Measurements from ENCODE around the gene PPP2R2B.

PPP2R2B gene

DNA sequence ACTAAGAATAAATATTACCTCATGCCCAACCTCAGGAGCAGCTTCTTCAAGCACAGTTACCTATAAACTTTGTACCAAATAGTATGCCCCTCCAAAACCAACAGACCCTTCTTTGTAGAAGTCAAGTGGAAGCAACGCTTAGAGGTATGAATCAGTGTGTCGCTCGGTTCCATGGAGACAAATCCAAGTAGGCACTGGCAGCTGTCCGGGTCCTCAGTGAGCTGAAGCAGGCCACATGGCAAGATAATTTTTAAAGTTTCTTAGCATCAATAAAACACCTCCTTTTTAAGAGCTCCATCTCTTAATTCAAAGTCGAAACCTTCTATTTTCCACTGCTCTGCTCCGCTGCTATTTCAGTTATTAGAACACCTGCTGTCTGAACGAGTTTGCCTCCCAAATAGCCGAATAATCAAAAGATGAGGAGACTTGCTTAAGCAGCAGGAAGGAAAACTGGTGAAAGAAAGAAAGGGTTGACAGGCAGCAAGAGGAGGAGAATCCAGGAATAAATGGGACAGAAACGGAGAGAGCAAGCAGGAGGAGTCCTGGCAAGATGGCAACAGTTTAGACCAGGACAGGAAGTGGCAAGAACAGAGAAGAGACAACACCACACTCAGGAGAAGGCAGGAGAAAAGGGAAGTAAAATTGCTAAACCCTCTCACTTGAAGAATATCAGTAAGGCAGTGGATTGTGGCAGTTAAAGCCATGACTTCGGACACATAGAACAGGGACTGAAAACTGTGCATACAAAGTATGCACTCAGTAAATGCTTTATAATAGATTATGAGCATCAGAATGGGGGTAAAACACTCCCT lies 65.0 kb downstream of the PPP2R2B start:
- Histone ChIP-seq H3K4me1 (ENCODE audit: control insufficient read depth in 5 of 5, insufficient read depth in 5 of 5, low read length in 5 of 5) (no peaks in the 10 kb centered on the region), H3K9ac (ENCODE audit: low read length in 5 of 5) (no peak overlapping the region), H3K27ac (ENCODE audit: low read depth, low read length) (no peak overlapping the region)

DNA sequence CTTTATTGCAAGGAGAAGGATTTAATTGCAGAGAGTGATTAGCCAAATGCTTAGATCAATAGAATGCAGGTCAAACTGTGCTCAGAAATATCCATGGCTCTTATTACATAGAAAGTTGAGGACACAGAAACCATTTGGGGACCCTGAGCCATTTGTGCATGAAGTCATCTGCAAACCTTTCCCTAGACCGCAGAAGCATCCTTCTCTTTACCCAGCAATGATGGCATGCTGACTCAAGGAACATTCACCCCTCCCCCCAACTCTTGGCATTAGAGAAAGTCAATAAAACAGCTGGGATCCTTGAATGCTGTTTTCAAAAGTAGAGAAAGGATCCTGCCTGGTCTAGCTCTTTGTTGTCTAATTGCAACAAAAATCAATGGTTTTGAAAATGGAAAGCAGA lies 73.5 kb downstream of the PPP2R2B start:
- H3K36me3 ChIP-seq (ENCODE audit: control insufficient read depth in 5 of 5, insufficient read depth in 5 of 5, low read length in 5 of 5), result no peaks in the 10 kb centered on the region
- no peak overlapping the region for H3K27ac ChIP-seq (ENCODE audit: low read depth, low read length)
- H3K4me1 ChIP-seq (ENCODE audit: control insufficient read depth in 5 of 5, insufficient read depth in 5 of 5, low read length in 5 of 5), result no peaks in the 10 kb centered on the region
- no peak overlapping the region for H3K9ac ChIP-seq (ENCODE audit: low read length in 5 of 5)
- H3K9me3 ChIP-seq (ENCODE audit: control insufficient read depth in 5 of 5, low read length in 5 of 5), result no peaks in the 10 kb centered on the region
- no peak overlapping the region for H3K4me3 ChIP-seq (ENCODE audit: low read depth in 1 of 5, low read length in 5 of 5)
- H3K27me3 ChIP-seq (ENCODE audit: control insufficient read depth in 5 of 5, insufficient read depth in 4 of 5, low read length in 5 of 5), result no peaks in the 10 kb centered on the region

More for the DNA sequence above, 65.0 kb downstream of the PPP2R2B start:
- Histone ChIP-seq H3K9me3 (ENCODE audit: control insufficient read depth in 5 of 5, low read length in 5 of 5) (no peaks in the 10 kb centered on the region), H3K4me3 (ENCODE audit: low read depth in 1 of 5, low read length in 5 of 5) (no peak overlapping the region), H3K27me3 (ENCODE audit: control insufficient read depth in 5 of 5, insufficient read depth in 4 of 5, low read length in 5 of 5) (no peaks in the 10 kb centered on the region), H3K36me3 (ENCODE audit: control insufficient read depth in 5 of 5, insufficient read depth in 5 of 5, low read length in 5 of 5) (no peaks in the 10 kb centered on the region)

DNA sequence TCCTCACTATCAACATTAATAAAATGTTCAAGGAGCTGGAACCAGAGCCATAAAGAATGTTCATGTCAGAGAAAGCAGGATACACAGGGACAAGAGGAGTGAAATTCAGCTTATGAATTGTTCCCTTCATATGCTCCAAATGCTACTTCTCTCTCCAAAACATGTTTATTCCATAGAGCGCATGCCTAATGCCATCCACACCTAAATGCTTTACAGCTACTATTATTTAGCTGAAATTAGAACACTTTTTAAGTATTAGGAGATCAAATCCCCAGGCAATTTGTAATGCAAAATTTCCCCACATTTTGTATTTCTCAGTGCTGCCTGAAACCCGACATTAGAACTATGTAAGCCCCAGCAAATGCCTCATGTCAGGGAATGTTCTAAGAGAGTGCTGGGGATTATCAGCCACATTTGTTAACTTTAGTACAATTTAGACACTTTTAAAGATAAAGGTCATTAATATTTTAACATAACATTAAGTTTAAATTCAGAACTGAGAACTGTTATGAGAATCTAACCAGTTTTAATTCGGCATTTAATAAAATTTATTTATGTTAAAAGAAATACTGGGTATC lies 75.5 kb downstream of the PPP2R2B start:
- no peak overlapping the region for H3K4me3 ChIP-seq (ENCODE audit: low read depth in 1 of 5, low read length in 5 of 5)
- H3K4me1 ChIP-seq (ENCODE audit: control insufficient read depth in 5 of 5, insufficient read depth in 5 of 5, low read length in 5 of 5), result no peaks in the 10 kb centered on the region
- no peaks in the 10 kb centered on the region for H3K9me3 ChIP-seq (ENCODE audit: control insufficient read depth in 5 of 5, low read length in 5 of 5)
- no peak overlapping the region for H3K27ac ChIP-seq (ENCODE audit: low read depth, low read length)
- no peaks in the 10 kb centered on the region for H3K36me3 ChIP-seq (ENCODE audit: control insufficient read depth in 5 of 5, insufficient read depth in 5 of 5, low read length in 5 of 5)
- H3K27me3 ChIP-seq (ENCODE audit: control insufficient read depth in 5 of 5, insufficient read depth in 4 of 5, low read length in 5 of 5), result no peaks in the 10 kb centered on the region
- H3K9ac ChIP-seq (ENCODE audit: low read length in 5 of 5), result no peak overlapping the region

DNA sequence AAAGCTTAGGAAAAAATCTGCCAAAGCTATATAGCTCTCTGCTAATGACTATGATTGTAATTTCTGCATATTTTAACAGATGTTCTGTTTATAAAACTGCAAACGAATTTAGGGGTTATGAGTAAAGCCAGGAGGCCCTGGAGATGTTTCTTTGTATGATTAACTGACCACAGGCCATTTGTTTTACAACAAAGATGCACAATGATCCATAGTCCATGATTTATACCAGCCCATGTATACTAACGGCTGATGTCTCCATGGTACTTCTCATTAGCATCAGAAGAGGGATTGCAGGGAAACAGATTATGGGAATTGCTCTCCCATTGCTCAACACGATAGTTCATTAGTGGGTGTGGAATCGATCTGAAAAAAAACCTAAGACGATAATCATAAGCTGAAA lies 78.9 kb downstream of the PPP2R2B start:
- no peaks in the 10 kb centered on the region for H3K36me3 ChIP-seq (ENCODE audit: control insufficient read depth in 5 of 5, insufficient read depth in 5 of 5, low read length in 5 of 5)
- peaks cover 0 to 2% (median 0%) of the 10 kb centered on the region in 5 donors for H3K4me1 ChIP-seq (ENCODE audit: control insufficient read depth in 5 of 5, insufficient read depth in 5 of 5, low read length in 5 of 5)
- H3K9ac ChIP-seq (ENCODE audit: low read length in 5 of 5), result no peak overlapping the region
- no peaks in the 10 kb centered on the region for H3K27me3 ChIP-seq (ENCODE audit: control insufficient read depth in 5 of 5, insufficient read depth in 4 of 5, low read length in 5 of 5)
- H3K4me3 ChIP-seq (ENCODE audit: low read depth in 1 of 5, low read length in 5 of 5), result no peak overlapping the region
- H3K9me3 ChIP-seq (ENCODE audit: control insufficient read depth in 5 of 5, low read length in 5 of 5), result no peaks in the 10 kb centered on the region
- no peak overlapping the region for H3K27ac ChIP-seq (ENCODE audit: low read depth, low read length)

DNA sequence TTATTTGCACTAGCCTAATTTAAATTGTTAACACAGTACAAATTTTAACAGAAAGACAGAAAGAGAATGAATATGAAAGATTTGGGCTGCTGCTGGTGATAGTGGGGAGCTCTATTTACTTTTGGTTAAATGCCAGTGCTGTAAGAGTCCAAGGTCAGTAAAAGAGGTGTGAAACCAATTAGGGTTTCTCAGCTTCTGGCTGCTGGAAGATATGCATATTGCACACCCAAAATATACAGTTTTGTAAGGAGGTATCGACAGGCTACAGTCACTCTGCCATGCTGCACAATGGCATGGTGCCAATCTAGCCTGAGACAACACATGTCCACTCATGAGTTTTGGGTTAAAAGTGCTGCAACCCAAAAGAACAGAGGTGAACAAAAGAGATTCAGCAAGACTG lies 79.3 kb downstream of the PPP2R2B start:
- no peak overlapping the region for H3K27ac ChIP-seq (ENCODE audit: low read depth, low read length)
- no peaks in the 10 kb centered on the region for H3K27me3 ChIP-seq (ENCODE audit: control insufficient read depth in 5 of 5, insufficient read depth in 4 of 5, low read length in 5 of 5)
- no peaks in the 10 kb centered on the region for H3K36me3 ChIP-seq (ENCODE audit: control insufficient read depth in 5 of 5, insufficient read depth in 5 of 5, low read length in 5 of 5)
- peaks cover 0 to 2% (median 0%) of the 10 kb centered on the region in 5 donors for H3K4me1 ChIP-seq (ENCODE audit: control insufficient read depth in 5 of 5, insufficient read depth in 5 of 5, low read length in 5 of 5)
- no peak overlapping the region for H3K4me3 ChIP-seq (ENCODE audit: low read depth in 1 of 5, low read length in 5 of 5)
- H3K9me3 ChIP-seq (ENCODE audit: control insufficient read depth in 5 of 5, low read length in 5 of 5), result no peaks in the 10 kb centered on the region
- no peak overlapping the region for H3K9ac ChIP-seq (ENCODE audit: low read length in 5 of 5)

DNA sequence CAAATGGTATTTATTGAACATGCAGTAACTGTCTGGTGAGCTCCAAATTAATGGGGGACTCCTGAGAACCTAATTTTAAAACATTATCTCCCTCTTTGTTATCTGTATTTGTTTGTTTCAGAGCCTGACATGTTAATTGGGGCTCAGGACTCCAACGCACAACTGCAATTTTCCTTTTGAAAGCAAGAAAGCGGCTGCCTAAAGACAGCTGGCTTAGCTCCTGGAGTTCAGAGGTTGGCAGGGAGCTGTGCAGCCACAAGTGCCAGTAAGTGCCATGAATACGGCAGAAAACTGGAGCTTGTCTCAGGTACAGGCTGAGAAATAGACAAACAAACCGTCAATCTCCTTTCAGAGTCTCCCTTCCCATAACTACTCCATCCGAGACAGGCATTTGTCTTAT lies 80.9 kb downstream of the PPP2R2B start:
- Histone ChIP-seq H3K9ac (ENCODE audit: low read length in 5 of 5) (no peak overlapping the region), H3K36me3 (ENCODE audit: control insufficient read depth in 5 of 5, insufficient read depth in 5 of 5, low read length in 5 of 5) (no peaks in the 10 kb centered on the region), H3K27ac (ENCODE audit: low read depth, low read length) (no peak overlapping the region), H3K27me3 (ENCODE audit: control insufficient read depth in 5 of 5, insufficient read depth in 4 of 5, low read length in 5 of 5) (no peaks in the 10 kb centered on the region), H3K4me3 (ENCODE audit: low read depth in 1 of 5, low read length in 5 of 5) (no peak overlapping the region), H3K4me1 (ENCODE audit: control insufficient read depth in 5 of 5, insufficient read depth in 5 of 5, low read length in 5 of 5) (peaks cover 0 to 2% (median 0%) of the 10 kb centered on the region in 5 donors), H3K9me3 (ENCODE audit: control insufficient read depth in 5 of 5, low read length in 5 of 5) (no peaks in the 10 kb centered on the region)

DNA sequence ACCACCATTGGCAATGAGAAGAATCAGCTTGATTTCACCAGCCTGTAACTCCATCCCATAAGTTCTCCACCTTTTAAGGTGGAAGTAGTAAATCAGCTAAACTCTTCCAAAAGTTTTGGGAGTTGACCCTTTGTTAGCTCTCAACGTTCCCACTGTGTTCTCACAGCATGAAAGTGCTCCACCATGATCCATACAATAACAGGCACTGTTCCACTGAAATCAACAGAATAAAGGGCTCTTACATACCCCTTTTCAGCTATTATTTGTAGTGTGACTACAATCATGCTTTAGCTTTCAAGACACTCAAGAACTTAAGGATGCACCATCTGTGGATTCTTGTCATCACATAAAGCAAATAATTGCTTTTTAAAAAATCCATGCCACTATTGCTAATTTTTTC lies 81.6 kb downstream of the PPP2R2B start:
- Histone ChIP-seq H3K9me3 (ENCODE audit: control insufficient read depth in 5 of 5, low read length in 5 of 5) (no peaks in the 10 kb centered on the region), H3K36me3 (ENCODE audit: control insufficient read depth in 5 of 5, insufficient read depth in 5 of 5, low read length in 5 of 5) (no peaks in the 10 kb centered on the region), H3K4me3 (ENCODE audit: low read depth in 1 of 5, low read length in 5 of 5) (no peak overlapping the region), H3K27me3 (ENCODE audit: control insufficient read depth in 5 of 5, insufficient read depth in 4 of 5, low read length in 5 of 5) (no peaks in the 10 kb centered on the region), H3K4me1 (ENCODE audit: control insufficient read depth in 5 of 5, insufficient read depth in 5 of 5, low read length in 5 of 5) (peaks cover 0 to 2% (median 0%) of the 10 kb centered on the region in 5 donors), H3K27ac (ENCODE audit: low read depth, low read length) (no peak overlapping the region), H3K9ac (ENCODE audit: low read length in 5 of 5) (no peak overlapping the region)

DNA sequence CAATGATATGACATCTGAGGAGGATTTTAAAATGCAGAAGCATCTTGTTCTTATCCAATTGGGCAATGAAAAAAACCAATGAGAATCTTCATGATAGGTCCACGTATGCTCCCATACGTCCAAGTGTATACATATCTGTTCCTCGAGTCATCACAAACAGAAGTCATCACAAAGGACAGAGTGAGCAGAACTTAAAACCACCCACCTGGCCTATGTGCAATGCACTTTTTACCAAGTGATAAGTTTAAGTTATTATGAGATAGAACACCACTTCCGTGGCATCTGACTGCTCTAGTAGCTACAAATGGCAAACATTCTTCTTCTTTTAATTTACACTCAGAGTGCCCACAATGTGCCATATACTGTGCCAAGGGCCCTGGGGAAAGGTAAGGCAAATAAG lies 82.4 kb downstream of the PPP2R2B start:
- Histone ChIP-seq H3K9me3 (ENCODE audit: control insufficient read depth in 5 of 5, low read length in 5 of 5) (no peaks in the 10 kb centered on the region), H3K36me3 (ENCODE audit: control insufficient read depth in 5 of 5, insufficient read depth in 5 of 5, low read length in 5 of 5) (no peaks in the 10 kb centered on the region), H3K4me1 (ENCODE audit: control insufficient read depth in 5 of 5, insufficient read depth in 5 of 5, low read length in 5 of 5) (peaks cover 0 to 2% (median 0%) of the 10 kb centered on the region in 5 donors), H3K9ac (ENCODE audit: low read length in 5 of 5) (no peak overlapping the region), H3K27ac (ENCODE audit: low read depth, low read length) (no peak overlapping the region), H3K4me3 (ENCODE audit: low read depth in 1 of 5, low read length in 5 of 5) (no peak overlapping the region), H3K27me3 (ENCODE audit: control insufficient read depth in 5 of 5, insufficient read depth in 4 of 5, low read length in 5 of 5) (no peaks in the 10 kb centered on the region)

DNA sequence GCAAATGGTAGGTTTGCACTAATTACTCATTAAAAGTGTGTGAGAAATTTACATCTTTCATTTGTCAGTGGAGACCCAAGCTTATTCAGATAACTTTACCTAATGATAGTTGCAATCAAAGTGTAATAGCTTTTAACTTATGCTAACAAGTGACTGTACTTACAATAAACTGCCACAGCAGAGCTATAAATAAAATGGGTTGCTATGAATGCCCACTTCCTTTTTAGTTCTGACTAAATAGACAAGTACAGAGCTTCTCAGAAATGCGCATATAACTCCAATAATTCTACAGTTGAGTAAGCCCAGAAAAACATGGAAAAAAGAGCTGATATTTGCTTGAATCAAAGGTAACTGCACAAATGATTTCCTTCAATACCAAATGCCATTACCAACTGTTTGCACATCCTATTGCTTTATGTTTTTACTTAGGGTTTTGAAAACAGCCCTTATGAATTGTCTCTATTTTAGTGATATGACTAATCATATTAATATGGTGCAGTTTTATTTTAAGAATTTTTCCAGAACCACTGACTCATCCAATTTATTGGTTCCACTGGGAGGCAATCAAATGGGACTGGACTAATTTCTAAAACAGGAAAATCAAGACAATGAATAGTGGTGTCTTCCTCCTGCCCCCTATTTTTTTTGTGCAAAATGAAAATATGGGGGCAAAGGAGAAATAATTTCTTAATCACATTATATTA lies 84.1 kb downstream of the PPP2R2B start:
- no peaks in the 10 kb centered on the region for H3K36me3 ChIP-seq (ENCODE audit: control insufficient read depth in 5 of 5, insufficient read depth in 5 of 5, low read length in 5 of 5)
- H3K9me3 ChIP-seq (ENCODE audit: control insufficient read depth in 5 of 5, low read length in 5 of 5), result no peaks in the 10 kb centered on the region
- no peak overlapping the region for H3K9ac ChIP-seq (ENCODE audit: low read length in 5 of 5)
- H3K27ac ChIP-seq (ENCODE audit: low read depth, low read length), result no peak overlapping the region
- H3K4me1 ChIP-seq (ENCODE audit: control insufficient read depth in 5 of 5, insufficient read depth in 5 of 5, low read length in 5 of 5), result peaks cover 0 to 2% (median 0%) of the 10 kb centered on the region in 5 donors
- H3K27me3 ChIP-seq (ENCODE audit: control insufficient read depth in 5 of 5, insufficient read depth in 4 of 5, low read length in 5 of 5), result no peaks in the 10 kb centered on the region
- no peak overlapping the region for H3K4me3 ChIP-seq (ENCODE audit: low read depth in 1 of 5, low read length in 5 of 5)

DNA sequence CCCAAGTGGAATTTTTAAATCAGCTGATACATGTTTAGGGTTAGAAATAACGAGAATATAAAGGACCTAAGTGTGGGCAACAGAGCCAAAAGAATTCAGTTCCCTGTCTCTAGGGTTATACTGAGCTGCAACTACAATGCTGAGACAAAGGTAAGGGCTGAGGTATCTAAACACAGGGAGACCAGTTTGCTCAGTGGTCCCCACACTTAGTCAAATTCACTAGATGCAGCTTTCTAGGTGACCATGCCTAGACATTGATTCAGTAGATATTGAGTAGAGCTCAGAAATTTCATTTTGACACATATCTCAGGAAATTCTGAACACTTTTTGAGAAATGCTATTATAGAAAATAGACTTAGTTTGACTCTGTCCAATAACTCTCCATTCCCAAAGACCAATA lies 84.8 kb downstream of the PPP2R2B start:
- Histone ChIP-seq H3K4me1 (ENCODE audit: control insufficient read depth in 5 of 5, insufficient read depth in 5 of 5, low read length in 5 of 5) (peaks cover 0 to 2% (median 0%) of the 10 kb centered on the region in 5 donors), H3K27me3 (ENCODE audit: control insufficient read depth in 5 of 5, insufficient read depth in 4 of 5, low read length in 5 of 5) (no peaks in the 10 kb centered on the region), H3K27ac (ENCODE audit: low read depth, low read length) (no peak overlapping the region), H3K9ac (ENCODE audit: low read length in 5 of 5) (no peak overlapping the region), H3K36me3 (ENCODE audit: control insufficient read depth in 5 of 5, insufficient read depth in 5 of 5, low read length in 5 of 5) (no peaks in the 10 kb centered on the region), H3K4me3 (ENCODE audit: low read depth in 1 of 5, low read length in 5 of 5) (no peak overlapping the region), H3K9me3 (ENCODE audit: control insufficient read depth in 5 of 5, low read length in 5 of 5) (no peaks in the 10 kb centered on the region)
